Measurements from ENCODE around the gene IL16. TPM values are rescaled to one million over a fixed set of nuclear protein-coding genes. Genes with fewer than 3 reads are reported as not detected.

Gene IL16
- total RNA-seq, 4 donors from 2014 or later = 4.9 to 11.5 (median 8.4) TPM

- 91 to 93% methylated on average over 8 of the region's 8 CpGs for WGBS, 2 donors
- H3K27me3 ChIP-seq = no peaks in the 10 kb centered on the region
- no peak overlapping the region for H3K4me3 ChIP-seq (replicated peaks in 1 of 3)
- TF ChIP-seq POLR2A (IDR thresholded peaks at IDR 0.05) (no peak), CTCF (IDR thresholded peaks at IDR 0.05) (no peak)
- peaks cover 0 to 19% of the 10 kb centered on the region in 2 donors for H3K4me1 ChIP-seq
- intact Hi-C loops (cut with DNase I) = no loop called here
- H3K36me3 ChIP-seq = peaks cover 3 to 9% of the 10 kb centered on the region in 2 donors
- no peak for DNase-seq
- no peaks in the 10 kb centered on the region for H3K9me3 ChIP-seq
- no peak overlapping the region for H3K27ac ChIP-seq
These were observed 113.2 kb downstream of the IL16 start for GRCh38 chr15:81309647-81310450.

- Histone ChIP-seq H3K27ac (no peak overlapping the region), H3K4me1 (peaks cover 0 to 15% of the 10 kb centered on the region in 2 donors), H3K36me3 (peaks cover 3 to 9% of the 10 kb centered on the region in 2 donors), H3K9me3 (no peaks in the 10 kb centered on the region), H3K27me3 (no peaks in the 10 kb centered on the region), H3K4me3 (replicated peaks in 1 of 3) (no peak overlapping the region)
- intact Hi-C loops (cut with DNase I) = no loop called here
- TF ChIP-seq CTCF (IDR thresholded peaks at IDR 0.05) (no peak), POLR2A (IDR thresholded peaks at IDR 0.05) (no peak)
- 96 to 99% methylated on average over 5 of the region's 5 CpGs for WGBS, 2 donors
- DNase-seq = no peak
These were observed 113.8 kb downstream of the IL16 start for GRCh38 chr15:81310480-81310879.

- H3K27me3 ChIP-seq = no peaks in the 10 kb centered on the region
- no peak overlapping the region for H3K4me3 ChIP-seq (replicated peaks in 1 of 3)
- TF ChIP-seq CTCF (IDR thresholded peaks at IDR 0.05) = no peak
- no peak for TF ChIP-seq POLR2A (IDR thresholded peaks at IDR 0.05)
- peaks cover 0 to 4% of the 10 kb centered on the region in 2 donors for H3K36me3 ChIP-seq
- H3K9me3 ChIP-seq = no peaks in the 10 kb centered on the region
- 86 to 89% methylated on average over 10 of the region's 10 CpGs for WGBS, 2 donors
- H3K27ac ChIP-seq = peak overlapping the region in 1 of 3 donors; percentile 12
- DNase-seq = no peak
- intact Hi-C loops (cut with DNase I) = no loop called here
- peaks cover 0 to 15% of the 10 kb centered on the region in 2 donors for H3K4me1 ChIP-seq
These were observed 115.2 kb downstream of the IL16 start for GRCh38 chr15:81311752-81312464.

- peaks cover 4 to 12% of the 10 kb centered on the region in 2 donors for H3K36me3 ChIP-seq
- TF ChIP-seq POLR2A (IDR thresholded peaks at IDR 0.05) = no peak
- no peak for TF ChIP-seq CTCF (IDR thresholded peaks at IDR 0.05)
These were observed 116.3 kb downstream of the IL16 start for GRCh38 chr15:81312790-81313543.

More at GRCh38 chr15:81312790-81313543, 116.3 kb downstream of the IL16 start:
- no peaks in the 10 kb centered on the region for H3K9me3 ChIP-seq
- no peaks in the 10 kb centered on the region for H3K27me3 ChIP-seq
- intact Hi-C loops (cut with DNase I) = no loop called here
- WGBS, 2 donors = 64 to 78% methylated on average over 18 to 21 of the region's 22 CpGs
- peaks cover 0 to 15% of the 10 kb centered on the region in 2 donors for H3K4me1 ChIP-seq
- H3K4me3 ChIP-seq (replicated peaks in 1 of 3) = no peak overlapping the region
- peak; percentile 59 to 74 for DNase-seq
- H3K27ac ChIP-seq = peak overlapping the region in 2 of 3 donors; percentile 23 to 60
